Esophagus (tissue), 2 donors: Measurements from ENCODE around the gene TBL3. TPM values are rescaled to one million over a fixed set of nuclear protein-coding genes. Genes with fewer than 3 reads are reported as not detected.

Experiments
- H3K27ac ChIP-seq, 2 donors: one replicate each; pipeline ENCODE4 v1.5.1; 2013; ENCODE audit warnings: low read depth in 2 of 2, mild to moderate bottlenecking in 2 of 2, inconsistent platforms in 1 of 2, low read length in 1 of 2, moderate library complexity in 1 of 2
- H3K27me3 ChIP-seq, 2 donors: one replicate each; pipeline ENCODE4 v1.6.1; 2013; ENCODE audit warnings: low read length in 2 of 2, control low read depth in 1 of 2, mild to moderate bottlenecking in 1 of 2; ENCODE audit not compliant: insufficient read depth in 2 of 2, control insufficient read depth in 1 of 2
- H3K36me3 ChIP-seq, 2 donors: one replicate each; pipeline ENCODE4 v1.6.1; 2013; ENCODE audit warnings: low read length in 1 of 2; ENCODE audit not compliant: control insufficient read depth in 2 of 2, insufficient read depth in 2 of 2
- H3K4me1 ChIP-seq, 2 donors: one replicate each; pipeline ENCODE4 v1.6.1; 2013; ENCODE audit warnings: low read length in 1 of 2; ENCODE audit not compliant: control insufficient read depth in 2 of 2, insufficient read depth in 2 of 2
- H3K4me3 ChIP-seq, 2 donors: one replicate each; pipeline ENCODE4 v1.5.1; 2013; ENCODE audit warnings: low read length in 2 of 2, mild to moderate bottlenecking in 2 of 2, low read depth in 1 of 2, moderate library complexity in 1 of 2
- H3K9me3 ChIP-seq, 2 donors: one replicate each; pipeline ENCODE4 v1.6.1; 2013; ENCODE audit warnings: mild to moderate bottlenecking in 2 of 2, low read depth in 1 of 2, low read length in 1 of 2, moderate library complexity in 1 of 2; ENCODE audit not compliant: control insufficient read depth in 2 of 2, insufficient read depth in 1 of 2
- WGBS, 2 donors: extraction: QIAGEN DNeasy Blood & Tissue Kit; methylation state at CpG; one replicate each; pipeline ENCODE4 v1.1.7; 2013; 5-methylcytosine and 5-hydroxymethylcytosine counted together
- polyA plus RNA-seq, 2 donors: library from polyadenylated mRNA; stranded (reverse); fragments of 200-250 nt; gene quantifications; one replicate each; pipeline ENCODE4 v1.2.3, GENCODE V29; 2013
- donor health status: healthy with polysubstance abuse.
- donor health status: Bipolar disorder and iron deficiency.

Gene TBL3
- polyA plus RNA-seq, 2 donors, result 56.6 to 59.0 TPM

GRCh38 chr16:2028146-2028545 lies 56.3 kb downstream of the TBL3 start:
- Histone ChIP-seq H3K9me3 (no peaks in the 10 kb centered on the region), H3K27me3 (no peaks in the 10 kb centered on the region), H3K4me1 (peaks cover 7 to 18% of the 10 kb centered on the region in 2 donors), H3K27ac (peak overlapping the region in 1 of 2 donors; percentile 26), H3K4me3 (peak overlapping the region; percentile 55 to 63), H3K36me3 (no peaks in the 10 kb centered on the region)
- WGBS, 2 donors, result 73 to 75% methylated on average over 3 of the region's 3 CpGs

GRCh38 chr16:2028620-2029220 lies 56.9 kb downstream of the TBL3 start:
- H3K9me3 ChIP-seq, result no peaks in the 10 kb centered on the region
- H3K4me3 ChIP-seq, result no peak overlapping the region
- H3K4me1 ChIP-seq, result peaks cover 5 to 15% of the 10 kb centered on the region in 2 donors
- H3K36me3 ChIP-seq, result no peaks in the 10 kb centered on the region
- no peak overlapping the region for H3K27ac ChIP-seq
- WGBS, 2 donors, result 80 to 85% methylated on average over 18 of the region's 18 CpGs
- H3K27me3 ChIP-seq, result no peaks in the 10 kb centered on the region

GRCh38 chr16:2029350-2029749 lies 57.5 kb downstream of the TBL3 start:
- 72 to 80% methylated on average over 20 to 22 of the region's 22 CpGs for WGBS, 2 donors
- no peaks in the 10 kb centered on the region for H3K27me3 ChIP-seq
- no peaks in the 10 kb centered on the region for H3K36me3 ChIP-seq
- H3K27ac ChIP-seq, result no peak overlapping the region
- H3K4me3 ChIP-seq, result no peak overlapping the region
- no peaks in the 10 kb centered on the region for H3K9me3 ChIP-seq
- peaks cover 4 to 15% of the 10 kb centered on the region in 2 donors for H3K4me1 ChIP-seq

DNA sequence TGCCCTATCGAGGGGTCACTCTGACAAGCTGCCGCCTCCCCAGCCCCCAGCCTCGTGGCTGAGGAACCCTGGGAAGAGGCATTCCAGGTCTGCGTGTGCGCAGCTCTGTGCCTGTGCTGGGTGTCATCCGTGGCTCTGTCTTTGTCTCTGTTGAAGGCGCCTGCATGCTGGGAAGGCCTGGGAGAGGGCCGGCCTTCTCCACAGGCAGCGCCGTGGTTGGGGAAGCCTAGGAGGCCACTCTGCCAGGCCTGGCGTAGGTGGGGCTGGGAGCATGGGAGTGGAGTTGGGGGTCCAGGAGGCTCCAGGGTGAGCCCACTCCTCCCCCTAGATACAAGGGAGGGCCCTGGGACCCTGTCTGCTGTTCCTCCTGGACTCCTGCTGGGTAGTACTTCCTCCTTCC lies 58.2 kb downstream of the TBL3 start:
- Histone ChIP-seq H3K27ac (peak overlapping the region in 1 of 2 donors; percentile 26), H3K4me3 (no peak overlapping the region), H3K9me3 (no peaks in the 10 kb centered on the region), H3K27me3 (no peaks in the 10 kb centered on the region), H3K4me1 (peaks cover 4 to 16% of the 10 kb centered on the region in 2 donors), H3K36me3 (no peaks in the 10 kb centered on the region)
- 83 to 87% methylated on average over 11 of the region's 11 CpGs for WGBS, 2 donors

GRCh38 chr16:2031081-2031577 lies 59.3 kb downstream of the TBL3 start:
- H3K4me3 ChIP-seq, result no peak overlapping the region
- 49 to 63% methylated on average over 11 of the region's 11 CpGs for WGBS, 2 donors
- H3K27ac ChIP-seq, result peak overlapping the region in 1 of 2 donors; percentile 39
- no peaks in the 10 kb centered on the region for H3K36me3 ChIP-seq
- H3K9me3 ChIP-seq, result no peaks in the 10 kb centered on the region
- no peaks in the 10 kb centered on the region for H3K27me3 ChIP-seq
- H3K4me1 ChIP-seq, result peaks cover 7 to 19% of the 10 kb centered on the region in 2 donors

Other genes starting within 250 kb of the TBL3 start
- gene NME3, start 200.5 kb upstream of the TBL3 start, polyA plus RNA-seq, result 100 to 1,000 TPM in 1 of 2 donors, 10 to 100 TPM in 1; 51.0 to 102 TPM
- 10 to 100 TPM in 1 of 2 donors, 1 to 10 TPM in 1; 6.6 to 23.0 TPM for gene EME2, start 199.2 kb upstream of the TBL3 start, polyA plus RNA-seq
- gene MRPS34, start 198.9 kb upstream of the TBL3 start, polyA plus RNA-seq, result 100 to 1,000 TPM in 1 of 2 donors, 10 to 100 TPM in 1; 62.4 to 115 TPM
- gene SPSB3, start 189.5 kb upstream of the TBL3 start, polyA plus RNA-seq, result 100 to 1,000 TPM in 1 of 2 donors, 10 to 100 TPM in 1; 69.1 to 126 TPM
- gene NUBP2, start 189.1 kb upstream of the TBL3 start, polyA plus RNA-seq, result 10 to 100 TPM; 41.5 to 57.8 TPM
- under 1 TPM; 0.01 to 0.14 TPM for gene IGFALS, start 178.3 kb upstream of the TBL3 start, polyA plus RNA-seq
- 10 to 100 TPM; 41.1 to 57.9 TPM for gene HAGH, start 145.2 kb upstream of the TBL3 start, polyA plus RNA-seq
- gene FAHD1, start 144.8 kb upstream of the TBL3 start, polyA plus RNA-seq, result 10 to 100 TPM; 26.6 to 40.5 TPM
- gene MEIOB, start 99.9 kb upstream of the TBL3 start, polyA plus RNA-seq, result under 1 TPM in 1 of 2 donors, not detected in 1; 0.08 TPM
- gene HS3ST6, start 53.6 kb upstream of the TBL3 start, polyA plus RNA-seq, result 10 to 100 TPM in 1 of 2 donors, 1 to 10 TPM in 1; 8.0 to 16.3 TPM
- 10 to 100 TPM; 25.9 to 52.7 TPM for gene MSRB1, start 28.9 kb upstream of the TBL3 start, polyA plus RNA-seq
- gene RPL3L, start 17.4 kb upstream of the TBL3 start, polyA plus RNA-seq, result under 1 TPM; 0.06 to 0.14 TPM
- gene NDUFB10, start 12.5 kb upstream of the TBL3 start, polyA plus RNA-seq, result 100 to 1,000 TPM; 160 to 207 TPM
- gene RPS2, start 7.2 kb upstream of the TBL3 start, polyA plus RNA-seq, result 1,000 to 10,000 TPM; 2,871 to 3,908 TPM
- under 1 TPM; 0.06 to 0.20 TPM for gene RNF151, start 5.2 kb upstream of the TBL3 start, polyA plus RNA-seq
- 1 to 10 TPM; 2.7 to 9.3 TPM for gene NOXO1, start 9.4 kb downstream of the TBL3 start, polyA plus RNA-seq
- gene GFER, start 12.1 kb downstream of the TBL3 start, polyA plus RNA-seq, result 10 to 100 TPM; 13.1 to 23.1 TPM
- under 1 TPM; 0.06 to 0.36 TPM for gene SYNGR3, start 17.9 kb downstream of the TBL3 start, polyA plus RNA-seq
- 10 to 100 TPM; 27.9 to 36.4 TPM for gene ZNF598, start 37.8 kb downstream of the TBL3 start, polyA plus RNA-seq
- under 1 TPM; 0.22 to 0.53 TPM for gene NPW, start 47.7 kb downstream of the TBL3 start, polyA plus RNA-seq
- gene NHERF2, start 54.8 kb downstream of the TBL3 start, polyA plus RNA-seq, result 10 to 100 TPM; 26.3 to 36.1 TPM
- gene NTHL1, start 75.8 kb downstream of the TBL3 start, polyA plus RNA-seq, result 10 to 100 TPM; 15.1 to 16.2 TPM
- 10 to 100 TPM; 31.1 to 66.6 TPM for gene TSC2, start 75.9 kb downstream of the TBL3 start, polyA plus RNA-seq
- gene PKD1, start 163.8 kb downstream of the TBL3 start, polyA plus RNA-seq, result 10 to 100 TPM; 40.5 to 78.0 TPM
- 1 to 10 TPM; 1.1 to 4.7 TPM for gene RAB26, start 176.6 kb downstream of the TBL3 start, polyA plus RNA-seq
- 10 to 100 TPM; 40.1 to 41.5 TPM for gene TRAF7, start 183.7 kb downstream of the TBL3 start, polyA plus RNA-seq
- gene CASKIN1, start 224.6 kb downstream of the TBL3 start, polyA plus RNA-seq, result under 1 TPM; 0.29 to 0.81 TPM
- 10 to 100 TPM; 27.8 to 38.3 TPM for gene MLST8, start 233.4 kb downstream of the TBL3 start, polyA plus RNA-seq
- 1 to 10 TPM; 3.6 to 4.6 TPM for gene BRICD5, start 238.8 kb downstream of the TBL3 start, polyA plus RNA-seq
- 1 to 10 TPM; 7.1 to 7.7 TPM for gene PGP, start 242.8 kb downstream of the TBL3 start, polyA plus RNA-seq